Neural progenitor cell (in vitro differentiated cells): ENCODE measurements around the gene H6PD. TPM values are rescaled to one million over a fixed set of nuclear protein-coding genes. Genes with fewer than 3 reads are reported as not detected.
A peak's percentile ranks its signal among the peaks of the same experiment; 100 is the strongest.

Experiments used
- DNase-seq: peaks from one replicate; pipeline ENCODE4 v3.0.0-alpha.2; 2016; ENCODE audit warnings: low spot score
- H2AFZ ChIP-seq: fragments of 200-600 bp; sonication (generic); replicated peaks from 2 replicates; pipeline ENCODE4 v1.6.1; 2016; ENCODE audit warnings: antibody characterized with exemption
- H3F3A ChIP-seq: fragments of 200-600 bp; sonication (generic); 2 replicates; pipeline ENCODE4 v1.6.1; 2016; ENCODE audit warnings: antibody characterized with exemption, low read depth
- H3K27ac ChIP-seq: fragments of 200-600 bp; sonication (generic); 2 replicates; pipeline ENCODE4 v1.5.1; 2016; ENCODE audit warnings: mild to moderate bottlenecking
- H3K27me3 ChIP-seq: fragments of 200-600 bp; sonication (generic); 2 replicates; pipeline ENCODE4 v1.6.1; 2016; ENCODE audit warnings: mild to moderate bottlenecking, moderate library complexity
- H3K36me3 ChIP-seq: fragments of 200-600 bp; sonication (generic); 2 replicates; pipeline ENCODE4 v1.5.1; 2016
- H3K4me1 ChIP-seq: fragments of 200-600 bp; sonication (generic); 2 replicates; pipeline ENCODE4 v1.6.1; 2016; ENCODE audit warnings: mixed run types
- H3K4me2 ChIP-seq: fragments of 200-600 bp; sonication (generic); 2 replicates; pipeline ENCODE4 v1.6.1; 2016
- H3K4me3 ChIP-seq: fragments of 200-600 bp; sonication (generic); 2 replicates; pipeline ENCODE4 v1.5.1; 2016
- H3K79me2 ChIP-seq: fragments of 200-600 bp; sonication (generic); 2 replicates; pipeline ENCODE4 v1.6.1; 2016; ENCODE audit warnings: low read depth
- H3K9ac ChIP-seq: fragments of 200-600 bp; sonication (generic); 2 replicates; pipeline ENCODE4 v1.6.1; 2016
- H3K9me3 ChIP-seq: fragments of 200-600 bp; sonication (generic); 2 replicates; pipeline ENCODE4 v1.5.1; 2016; ENCODE audit warnings: low read depth
- H4K20me1 ChIP-seq: fragments of 200-600 bp; sonication (generic); 2 replicates; pipeline ENCODE4 v1.6.1; 2016; ENCODE audit warnings: low read depth
- H3K27ac Mint-ChIP-seq: 3 replicates; pipeline ENCODE4 v1.8.0; 2021; ENCODE audit warnings: mixed read lengths
- H3K27me3 Mint-ChIP-seq: 2 replicates; pipeline ENCODE4 v1.8.0; 2022; ENCODE audit warnings: low read depth, mild to moderate bottlenecking, inconsistent platforms, moderate library complexity, mixed read lengths; ENCODE audit not compliant: insufficient read depth
- H3K36me3 Mint-ChIP-seq: 3 replicates; pipeline ENCODE4 v1.8.0; 2021; ENCODE audit warnings: mixed read lengths
- H3K4me1 Mint-ChIP-seq: 3 replicates; pipeline ENCODE4 v1.8.0; 2021; ENCODE audit warnings: mixed read lengths
- H3K4me3 Mint-ChIP-seq: 3 replicates; pipeline ENCODE4 v1.8.0; 2021; ENCODE audit warnings: mild to moderate bottlenecking, moderate library complexity, mixed read lengths
- H3K9me3 Mint-ChIP-seq: 3 replicates; pipeline ENCODE4 v1.8.0; 2020; ENCODE audit warnings: mixed read lengths
- CTCF ChIP-seq: fragments of 200-600 bp; sonication (generic); IDR thresholded peaks from 2 replicates; pipeline ENCODE4 v1.5.1; 2017; ENCODE audit warnings: antibody characterized with exemption, mild to moderate bottlenecking
- EZH2 ChIP-seq: fragments of 200-600 bp; sonication (generic); IDR thresholded peaks from 2 replicates; pipeline ENCODE4 v1.6.1; 2017; ENCODE audit warnings: antibody characterized with exemption, mild to moderate bottlenecking, moderate library complexity
- EZH2phosphoT487 ChIP-seq: fragments of 200-600 bp; sonication (generic); IDR thresholded peaks from 2 replicates; pipeline ENCODE4 v1.6.1; 2017; ENCODE audit warnings: antibody characterized with exemption
- total RNA-seq: library from RNA; depleted of rRNA; stranded (reverse); fragments of >200 nt; gene quantifications from 2 replicates; pipeline ENCODE4 v1.2.3, GENCODE V29; 2015; ENCODE audit warnings: low replicate concordance

The H6PD gene
- total RNA-seq, 1 donor from 2014 or later: 6.0 TPM

GRCh38 chr1:9242338-9242969 is 7.9 kb downstream of the H6PD start:
- Histone ChIP-seq H3K27ac (no peak overlapping the region), H3K4me1 (peaks cover 7% of the 10 kb centered on the region), H2AFZ (no peak overlapping the region), H3F3A (peaks cover 7% of the 10 kb centered on the region), H3K9ac (no peak overlapping the region), H4K20me1 (peaks cover 4% of the 10 kb centered on the region), H3K79me2 (no peaks in the 10 kb centered on the region), H3K36me3 (no peaks in the 10 kb centered on the region), H3K4me3 (no peak overlapping the region), H3K9me3 (no peaks in the 10 kb centered on the region), H3K4me2 (no peak overlapping the region), H3K27me3 (no peaks in the 10 kb centered on the region)
- H3K4me3 Mint-ChIP-seq: peak overlapping the region; percentile 27
- peaks cover 7% of the 10 kb centered on the region for H3K27me3 Mint-ChIP-seq
- TF ChIP-seq CTCF (no peak), EZH2 (no peak), EZH2phosphoT487 (no peak)
- peaks cover 11% of the 10 kb centered on the region for H3K36me3 Mint-ChIP-seq
- no peak for DNase-seq
- no peaks in the 10 kb centered on the region for H3K9me3 Mint-ChIP-seq
- H3K27ac Mint-ChIP-seq: peak overlapping the region; percentile 21
- H3K4me1 Mint-ChIP-seq: peaks cover 23% of the 10 kb centered on the region

GRCh38 chr1:9243066-9243739 is 8.6 kb downstream of the H6PD start:
- Histone ChIP-seq H3K4me2 (no peak overlapping the region), H2AFZ (no peak overlapping the region), H3K27ac (no peak overlapping the region), H3K79me2 (no peaks in the 10 kb centered on the region), H3F3A (peaks cover 7% of the 10 kb centered on the region), H3K9me3 (no peaks in the 10 kb centered on the region), H3K4me3 (no peak overlapping the region), H3K36me3 (no peaks in the 10 kb centered on the region), H3K27me3 (no peaks in the 10 kb centered on the region), H4K20me1 (peaks cover 4% of the 10 kb centered on the region), H3K9ac (no peak overlapping the region), H3K4me1 (peaks cover 7% of the 10 kb centered on the region)
- no peak for DNase-seq
- Mint-ChIP-seq H3K4me3 (peak overlapping the region; percentile 27), H3K4me1 (peaks cover 27% of the 10 kb centered on the region), H3K9me3 (no peaks in the 10 kb centered on the region), H3K27me3 (peaks cover 7% of the 10 kb centered on the region), H3K27ac (no peak overlapping the region), H3K36me3 (peaks cover 14% of the 10 kb centered on the region)
- TF ChIP-seq CTCF: no peak

GRCh38 chr1:9244501-9245229 is 10.1 kb downstream of the H6PD start:
- no peak for TF ChIP-seq CTCF
- TF ChIP-seq EZH2: no peak
- no peak for TF ChIP-seq EZH2phosphoT487
- Histone ChIP-seq H3K9me3 (no peaks in the 10 kb centered on the region), H3K9ac (no peak overlapping the region), H3F3A (peaks cover 8% of the 10 kb centered on the region), H3K79me2 (no peaks in the 10 kb centered on the region), H2AFZ (no peak overlapping the region), H3K4me3 (no peak overlapping the region), H3K27ac (no peak overlapping the region), H4K20me1 (peaks cover 10% of the 10 kb centered on the region), H3K27me3 (no peaks in the 10 kb centered on the region), H3K36me3 (no peaks in the 10 kb centered on the region), H3K4me1 (peaks cover 14% of the 10 kb centered on the region), H3K4me2 (no peak overlapping the region)
- Mint-ChIP-seq H3K9me3 (no peaks in the 10 kb centered on the region), H3K4me1 (peaks cover 26% of the 10 kb centered on the region), H3K27me3 (peaks cover 10% of the 10 kb centered on the region), H3K4me3 (no peak overlapping the region), H3K27ac (no peak overlapping the region), H3K36me3 (peaks cover 20% of the 10 kb centered on the region)
- DNase-seq: no peak
